GM12872 (cell line): ENCODE measurements around the gene PCNX1.

Experiments used
- TF ChIP-seq, protein P1 (sequence below): IDR thresholded peaks from 3 replicates; pipeline ENCODE4 v1.5.1; 2011; ENCODE audit warnings: low read depth, mild to moderate bottlenecking, low read length, moderate library complexity; ENCODE audit not compliant: insufficient read depth

Gene PCNX1

DNA sequence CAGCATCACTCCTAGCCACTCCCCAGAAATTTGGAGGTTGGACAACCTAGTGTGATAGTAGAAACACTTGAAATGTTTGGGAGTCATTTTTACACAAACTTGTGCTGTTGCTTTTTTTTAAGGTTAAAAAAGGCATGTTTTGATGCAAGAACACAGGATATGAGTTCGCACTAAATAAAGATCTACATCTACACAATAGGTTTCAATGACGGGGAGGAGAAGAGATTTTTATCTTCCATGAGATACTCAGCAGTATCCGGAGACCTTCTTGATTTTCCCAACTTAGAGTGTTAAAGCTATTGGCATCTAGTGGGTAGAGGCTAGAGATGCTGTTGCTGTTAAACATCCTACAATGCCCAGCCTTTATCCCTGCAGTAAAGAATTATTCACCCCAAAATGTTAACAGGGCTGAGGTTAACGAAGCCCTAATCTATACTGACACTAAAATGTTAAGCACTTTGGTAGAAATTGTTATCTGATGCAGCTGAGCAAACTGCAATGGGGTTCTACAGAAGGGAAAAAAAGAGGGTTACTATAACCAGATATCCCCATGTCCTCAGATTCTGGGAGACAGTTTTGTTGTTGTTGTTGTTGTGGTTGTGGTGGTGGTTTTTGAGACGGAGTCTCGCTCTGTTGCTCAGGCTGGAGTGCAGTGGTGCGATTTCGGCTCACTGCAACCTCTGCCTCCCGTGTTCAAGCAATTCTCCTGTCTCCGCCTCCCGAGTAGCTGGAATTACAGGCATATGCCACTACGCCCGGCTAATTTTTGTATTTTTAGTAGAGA, 14.0 kb upstream of the PCNX1 start:
- TF ChIP-seq, protein P1, sequence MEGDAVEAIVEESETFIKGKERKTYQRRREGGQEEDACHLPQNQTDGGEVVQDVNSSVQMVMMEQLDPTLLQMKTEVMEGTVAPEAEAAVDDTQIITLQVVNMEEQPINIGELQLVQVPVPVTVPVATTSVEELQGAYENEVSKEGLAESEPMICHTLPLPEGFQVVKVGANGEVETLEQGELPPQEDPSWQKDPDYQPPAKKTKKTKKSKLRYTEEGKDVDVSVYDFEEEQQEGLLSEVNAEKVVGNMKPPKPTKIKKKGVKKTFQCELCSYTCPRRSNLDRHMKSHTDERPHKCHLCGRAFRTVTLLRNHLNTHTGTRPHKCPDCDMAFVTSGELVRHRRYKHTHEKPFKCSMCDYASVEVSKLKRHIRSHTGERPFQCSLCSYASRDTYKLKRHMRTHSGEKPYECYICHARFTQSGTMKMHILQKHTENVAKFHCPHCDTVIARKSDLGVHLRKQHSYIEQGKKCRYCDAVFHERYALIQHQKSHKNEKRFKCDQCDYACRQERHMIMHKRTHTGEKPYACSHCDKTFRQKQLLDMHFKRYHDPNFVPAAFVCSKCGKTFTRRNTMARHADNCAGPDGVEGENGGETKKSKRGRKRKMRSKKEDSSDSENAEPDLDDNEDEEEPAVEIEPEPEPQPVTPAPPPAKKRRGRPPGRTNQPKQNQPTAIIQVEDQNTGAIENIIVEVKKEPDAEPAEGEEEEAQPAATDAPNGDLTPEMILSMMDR, result no peak

DNA sequence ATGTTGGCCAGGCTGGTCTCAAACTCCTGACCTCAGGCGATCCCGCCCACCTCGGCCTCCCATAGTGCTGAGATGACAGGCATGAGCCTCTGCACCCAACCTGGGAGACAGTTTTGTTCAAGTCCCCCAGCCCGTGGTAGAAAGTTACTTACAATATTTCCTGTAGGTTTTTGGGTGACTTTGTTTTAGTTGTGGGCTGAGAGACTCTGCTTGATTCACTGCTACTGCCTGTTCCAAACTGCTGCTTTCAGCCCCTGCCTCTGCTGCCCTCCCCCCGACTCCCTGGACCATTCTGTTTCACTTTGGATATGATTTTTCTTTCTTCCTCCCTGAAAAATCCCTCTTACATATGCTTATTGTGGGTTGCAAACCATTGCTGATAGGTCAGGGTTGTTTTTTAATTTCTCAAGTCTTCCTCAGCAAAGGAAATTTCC, 13.4 kb upstream of the PCNX1 start:
- TF ChIP-seq, protein P1, result no peak

DNA sequence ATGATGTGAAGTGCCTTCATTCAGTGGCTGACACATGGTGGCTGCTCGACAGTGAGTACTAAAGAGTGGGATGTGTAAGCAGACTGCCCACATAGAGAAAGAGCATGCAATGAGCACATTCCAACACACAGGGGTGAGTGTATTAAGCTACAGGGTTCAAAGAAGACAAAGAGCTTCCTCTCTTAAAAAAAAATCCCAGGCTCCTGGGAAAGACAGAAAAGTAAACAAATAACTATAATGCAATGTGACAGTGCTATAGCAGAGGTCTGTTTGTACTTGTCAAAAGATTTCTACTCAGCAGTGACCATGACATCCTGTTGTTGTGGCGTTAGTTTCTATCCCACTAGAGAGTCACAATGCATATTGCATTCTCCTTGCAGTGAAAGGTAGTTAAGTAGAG, 12.4 kb upstream of the PCNX1 start:
- TF ChIP-seq, protein P1, result no peak

DNA sequence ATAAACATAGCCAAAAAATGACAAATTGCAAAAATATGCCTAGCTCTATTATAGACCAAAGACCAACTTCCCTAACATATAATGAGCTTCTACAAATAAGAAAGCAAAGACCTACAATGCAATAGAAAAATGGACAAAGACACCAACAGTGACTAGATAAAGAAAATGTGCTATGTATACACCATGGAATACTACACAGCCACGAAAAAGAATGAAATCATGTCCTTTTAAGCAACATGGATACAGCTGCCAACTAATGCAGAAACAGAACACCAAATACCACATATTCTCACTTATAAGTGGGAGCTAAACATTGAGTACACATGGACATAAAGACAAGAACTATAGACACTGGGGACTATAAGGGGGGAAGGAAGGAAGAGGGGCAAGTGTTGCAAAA, 10.9 kb upstream of the PCNX1 start:
- TF ChIP-seq, protein P1, result no peak

DNA sequence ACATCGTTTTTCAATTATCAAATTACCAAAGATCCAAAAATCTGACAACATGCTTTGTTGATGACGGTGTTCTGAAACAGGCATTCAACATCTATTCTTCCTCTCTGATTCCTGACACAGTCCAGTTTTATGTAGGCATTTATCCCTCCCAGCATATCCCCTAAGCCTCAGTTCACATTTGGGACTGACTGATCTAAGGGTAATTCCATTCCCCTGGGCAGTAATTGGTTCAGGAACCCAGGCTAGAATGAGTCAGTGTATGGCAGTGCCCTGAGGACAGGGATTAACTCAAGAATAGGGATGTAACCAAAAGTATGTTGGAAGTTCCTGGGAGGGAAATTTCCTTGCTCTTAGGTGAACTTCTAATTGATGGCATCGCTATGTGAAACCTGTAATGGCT, 10.3 kb upstream of the PCNX1 start:
- TF ChIP-seq, protein P1, result no peak

DNA sequence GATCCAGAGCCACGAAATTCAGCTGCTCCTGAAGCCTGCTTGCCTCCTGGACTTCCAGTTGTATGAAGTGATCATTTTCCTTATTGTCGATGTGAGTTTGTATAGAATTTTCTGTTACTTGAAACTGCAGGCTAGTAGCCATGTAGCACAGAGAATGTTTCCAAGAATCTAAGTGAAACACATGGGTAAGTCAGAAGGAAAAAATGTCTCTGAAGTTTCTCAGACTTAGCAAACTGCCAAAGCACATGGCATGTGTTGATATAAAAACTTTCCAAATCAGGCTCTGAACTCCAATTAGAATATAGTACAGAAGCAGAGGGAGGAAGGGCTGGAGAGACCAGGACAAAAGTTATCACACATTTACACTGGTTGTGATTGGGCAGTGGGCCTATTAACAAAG, 9.8 kb upstream of the PCNX1 start:
- TF ChIP-seq, protein P1, result no peak

DNA sequence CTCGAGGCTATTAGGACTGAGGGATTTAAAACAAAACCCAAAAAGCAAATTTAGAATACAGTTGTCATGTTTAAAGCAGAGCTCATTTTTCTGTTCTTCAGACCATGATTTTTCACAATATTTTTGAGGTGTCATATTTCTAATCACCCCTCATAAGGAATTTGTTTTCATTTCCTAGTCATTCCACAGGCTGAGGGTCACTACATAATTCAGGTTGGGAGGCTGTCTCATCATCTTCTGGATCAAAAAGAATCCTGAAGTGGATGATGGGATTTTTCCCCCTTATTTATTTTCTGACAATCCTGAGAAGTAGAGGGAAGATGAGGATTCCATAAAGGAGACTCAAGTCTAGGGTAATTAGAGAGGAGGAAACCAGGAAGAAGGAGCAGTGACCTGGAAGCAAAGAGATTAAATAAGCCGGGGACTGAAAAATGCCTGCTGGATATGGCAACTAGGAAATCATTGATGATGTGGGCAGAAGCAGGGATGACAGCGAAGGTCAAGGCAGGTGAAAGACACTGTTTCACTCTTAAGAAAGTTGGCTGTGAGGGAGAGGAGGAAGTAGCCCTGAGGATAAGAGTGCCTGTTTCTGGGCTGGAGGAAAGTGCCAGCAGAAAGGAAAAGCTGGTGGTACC, 9.0 kb upstream of the PCNX1 start:
- TF ChIP-seq, protein P1, result no peak
